ENCODE results near the gene ANKRD35. TPM values are rescaled to one million over a fixed set of nuclear protein-coding genes. Genes with fewer than 3 reads are reported as not detected.

Gene ANKRD35
- total and polyA plus RNA-seq, 10 of the 15 experiments (the other 5 are each of a cell fraction or from before 2014, with no cell fraction given) = 0.01 to 0.08 TPM; not detected in 8

DNA sequence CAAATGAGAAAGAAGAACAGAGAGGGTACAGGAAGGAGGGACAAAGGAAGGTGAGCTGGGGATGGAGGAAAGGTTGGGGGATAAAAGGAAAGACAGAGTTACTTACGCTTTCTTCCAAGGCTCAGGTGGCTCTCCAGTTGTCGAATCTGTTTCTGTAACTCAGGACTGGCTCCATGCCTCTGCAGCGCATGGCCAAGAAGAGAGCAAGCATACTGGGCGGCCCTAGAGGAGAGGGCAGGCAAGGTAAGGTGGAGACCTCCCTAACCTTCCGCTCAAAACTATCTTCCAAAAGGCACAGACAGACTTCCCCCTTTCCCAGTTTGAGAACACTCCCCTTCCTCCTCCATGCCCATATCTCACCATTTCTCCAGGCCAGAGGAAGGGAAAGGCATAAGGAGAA is 31.9 kb upstream of the ANKRD35 start (continued):
- TF ChIP-seq FOXM1 (IDR thresholded peaks at IDR 0.05; ENCODE audit: low read depth, low read length) (no peak), ZBTB11 (CRISPR knock-in tag; IDR thresholded peaks at IDR 0.05) (no peak)

DNA sequence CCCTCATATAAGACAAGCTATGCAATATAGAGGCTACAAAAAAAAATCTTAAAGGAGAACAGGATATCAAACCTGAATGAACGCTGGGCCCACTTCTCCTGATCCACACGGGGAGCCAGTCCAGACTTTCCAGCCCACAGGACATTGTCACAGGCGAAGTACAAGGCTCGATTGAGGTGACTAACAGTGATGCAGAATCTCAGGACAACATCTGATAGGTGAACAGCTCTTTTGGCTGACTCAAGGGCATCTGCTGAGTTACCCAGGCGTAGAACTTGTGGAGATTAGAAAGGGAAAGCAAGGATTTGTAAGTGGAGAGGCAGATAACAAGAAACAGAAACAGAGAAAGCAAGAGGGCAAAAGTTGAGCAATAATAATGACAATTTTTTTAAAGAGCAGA is 31.1 kb upstream of the ANKRD35 start:
- ChIA-PET POLR2A (interaction anchor here (0.5 to 2.4 kb wide), 4 partner anchors 11 to 73 kb away, joined by 3 to 8 read pairs (median 4); partner anchors contain the start of genes ANKRD34A, POLR3GL and RBM8A), SMC1A (ENCODE audit: uncharacterized antibody, unreplicated experiment) (interaction anchor here (0.8 to 1.7 kb wide), 4 partner anchors 11 to 61 kb away, joined by 4 read pairs; partner anchors contain the start of genes LIX1L and RBM8A), RAD21 (ENCODE audit: unreplicated experiment) (interaction anchor here (1.5 to 1.8 kb wide), 2 partner anchors 24 to 48 kb away, joined by 4 read pairs; partner anchors contain the start of genes ANKRD34A and POLR3GL), CTCF (interaction anchor here (0.9 to 1.4 kb wide), 6 partner anchors 9 to 69 kb away, joined by 3 to 7 read pairs (median 4); partner anchors contain the start of gene RBM8A)
- no peak overlapping the region for H3K27ac ChIP-seq (ENCODE audit: control insufficient read depth, insufficient read depth)
- no TSS peak for BruUV-seq (replicated peaks)
- no peak for ATAC-seq
- no peaks in the 10 kb centered on the region for H3K27me3 ChIP-seq (replicated peaks in 1 of 2; ENCODE audit: control insufficient read depth in 2 of 2, insufficient read depth in 2 of 2, low read length in 1 of 2)
- peaks cover 23% of the 10 kb centered on the region for H3K4me1 ChIP-seq (ENCODE audit: control insufficient read depth, insufficient read depth, low read length)
- FAIRE-seq = no peak
- WGBS (ENCODE audit: insufficient coverage, insufficient replicate concordance, low lambda C conversion rate, missing lambda C conversion rate) = 77% methylated on average over 5 of the region's 5 CpGs
- H3K4me3 ChIP-seq = peak overlapping the region; percentile 45; the same call in 1 of the 2 replicates
- H3K4me2 ChIP-seq (ENCODE audit: control insufficient read depth, insufficient read depth) = no peak overlapping the region
- DNase-seq (ENCODE audit: low read depth, low spot score) = no peak
- H3K79me2 ChIP-seq (ENCODE audit: control insufficient read depth, insufficient read depth, low read length) = peaks cover 12% of the 10 kb centered on the region
- no peak overlapping the region for H3K9ac ChIP-seq (ENCODE audit: control insufficient read depth, insufficient read depth, low read length)
- no peak overlapping the region for H2AFZ ChIP-seq (ENCODE audit: control insufficient read depth, low read depth, low read length)
- H3K36me3 ChIP-seq (ENCODE audit: control insufficient read depth in 2 of 2, insufficient read depth in 2 of 2, low read length in 1 of 2) = peaks cover 0 to 8% of the 10 kb centered on the region in 2 experiments; a peak in 2 of 4 replicates
- no peaks in the 10 kb centered on the region for H3K9me3 ChIP-seq (replicated peaks; ENCODE audit: control insufficient read depth, insufficient read depth, low read length)
- in situ Hi-C loops (cut with MboI) (loop anchor here (5.0 kb wide), 1 partner anchor 59 kb away; the partner anchor contains the start of gene PIAS3), intact Hi-C loops (cut with micrococcal nuclease; ENCODE audit: unreplicated experiment) (no loop called here)
- no peaks in the 10 kb centered on the region for H4K20me1 ChIP-seq (ENCODE audit: control insufficient read depth, insufficient read depth)
- no peak for TF ChIP-seq CHD2 (IDR thresholded peaks at IDR 0.05; ENCODE audit: borderline replicate concordance, low read depth, low read length)
- TF ChIP-seq NBN (IDR thresholded peaks at IDR 0.05) = no peak
- no peak for TF ChIP-seq EGR1 (IDR thresholded peaks at IDR 0.05; ENCODE audit: borderline replicate concordance in 1 of 2, low read depth in 2 of 2, low read length in 2 of 2)
- TF ChIP-seq SMC3 (IDR thresholded peaks at IDR 0.05; ENCODE audit: borderline replicate concordance, low read length) = no peak
- no peak for TF ChIP-seq ZNF384 (IDR thresholded peaks at IDR 0.05; ENCODE audit: borderline replicate concordance, low read depth, low read length)
- TF ChIP-seq MEF2A (IDR thresholded peaks at IDR 0.05; ENCODE audit: insufficient read depth, low read depth, low read length) = no peak
- TF ChIP-seq, protein P1, sequence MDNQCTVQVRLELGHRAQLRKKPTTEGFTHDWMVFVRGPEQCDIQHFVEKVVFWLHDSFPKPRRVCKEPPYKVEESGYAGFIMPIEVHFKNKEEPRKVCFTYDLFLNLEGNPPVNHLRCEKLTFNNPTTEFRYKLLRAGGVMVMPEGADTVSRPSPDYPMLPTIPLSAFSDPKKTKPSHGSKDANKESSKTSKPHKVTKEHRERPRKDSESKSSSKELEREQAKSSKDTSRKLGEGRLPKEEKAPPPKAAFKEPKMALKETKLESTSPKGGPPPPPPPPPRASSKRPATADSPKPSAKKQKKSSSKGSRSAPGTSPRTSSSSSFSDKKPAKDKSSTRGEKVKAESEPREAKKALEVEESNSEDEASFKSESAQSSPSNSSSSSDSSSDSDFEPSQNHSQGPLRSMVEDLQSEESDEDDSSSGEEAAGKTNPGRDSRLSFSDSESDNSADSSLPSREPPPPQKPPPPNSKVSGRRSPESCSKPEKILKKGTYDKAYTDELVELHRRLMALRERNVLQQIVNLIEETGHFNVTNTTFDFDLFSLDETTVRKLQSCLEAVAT (IDR thresholded peaks at IDR 0.05) = no peak
- no peak for TF ChIP-seq NRF1 (conservative IDR thresholded peaks at IDR 0.05; ENCODE audit: low read depth, low read length)
- no peak for TF ChIP-seq ZNF24 (IDR thresholded peaks at IDR 0.05)
- TF ChIP-seq, protein P2, sequence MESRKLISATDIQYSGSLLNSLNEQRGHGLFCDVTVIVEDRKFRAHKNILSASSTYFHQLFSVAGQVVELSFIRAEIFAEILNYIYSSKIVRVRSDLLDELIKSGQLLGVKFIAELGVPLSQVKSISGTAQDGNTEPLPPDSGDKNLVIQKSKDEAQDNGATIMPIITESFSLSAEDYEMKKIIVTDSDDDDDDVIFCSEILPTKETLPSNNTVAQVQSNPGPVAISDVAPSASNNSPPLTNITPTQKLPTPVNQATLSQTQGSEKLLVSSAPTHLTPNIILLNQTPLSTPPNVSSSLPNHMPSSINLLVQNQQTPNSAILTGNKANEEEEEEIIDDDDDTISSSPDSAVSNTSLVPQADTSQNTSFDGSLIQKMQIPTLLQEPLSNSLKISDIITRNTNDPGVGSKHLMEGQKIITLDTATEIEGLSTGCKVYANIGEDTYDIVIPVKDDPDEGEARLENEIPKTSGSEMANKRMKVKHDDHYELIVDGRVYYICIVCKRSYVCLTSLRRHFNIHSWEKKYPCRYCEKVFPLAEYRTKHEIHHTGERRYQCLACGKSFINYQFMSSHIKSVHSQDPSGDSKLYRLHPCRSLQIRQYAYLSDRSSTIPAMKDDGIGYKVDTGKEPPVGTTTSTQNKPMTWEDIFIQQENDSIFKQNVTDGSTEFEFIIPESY (IDR thresholded peaks at IDR 0.05) = no peak
- no peak for TF ChIP-seq ZNF217 (IDR thresholded peaks at IDR 0.05)
- no peak for TF ChIP-seq IRF3 (IDR thresholded peaks at IDR 0.05)
- TF ChIP-seq HDAC2 (IDR thresholded peaks at IDR 0.05) = no peak

Measured in GM12878 (cell line).